Muscle of arm (tissue), 12 donors: Measurements from ENCODE around the gene ZNF223. TPM values are rescaled to one million over a fixed set of nuclear protein-coding genes. Genes with fewer than 3 reads are reported as not detected.

ENCODE experiments used
- DNase-seq: peaks from one replicate; pipeline ENCODE4 v3.0.0-alpha.2; 2013
- polyA plus RNA-seq, 12 donors: library from polyadenylated mRNA; unstranded; fragments of 120-200 nt; gene quantifications; one replicate each; pipeline ENCODE4 v1.2.1, GENCODE V29; 2013; ENCODE audit not compliant: insufficient read length in 12 of 12

The ZNF223 gene
- polyA plus RNA-seq, 12 donors: 3.6 to 8.9 (median 5.6) TPM; not detected in 2

- DNase-seq: no peak
Observed at GRCh38 chr19:44066305-44066704, 14.5 kb downstream of the ZNF223 start.

- no peak for DNase-seq
Observed at GRCh38 chr19:44069415-44069814, 17.6 kb downstream of the ZNF223 start.

- peak; percentile 95 for DNase-seq
Observed at GRCh38 chr19:44071824-44072542, 20.1 kb downstream of the ZNF223 start, which contains the start of gene ZNF284. Gene ZNF284, plus strand, starts transcription at chr19:44072159. Its CDS starts 4,231 bp downstream, at chr19:44076390.

GRCh38 chr19:44072543-44073401, 20.9 kb downstream of the ZNF223 start:
- no peak for DNase-seq

GRCh38 chr19:44076325-44076724, 24.5 kb downstream of the ZNF223 start:
- no peak for DNase-seq

GRCh38 chr19:44092108-44092507, 40.3 kb downstream of the ZNF223 start:
- no peak for DNase-seq

- peak; percentile 94 for DNase-seq
Observed at GRCh38 chr19:44093931-44094765, 42.3 kb downstream of the ZNF223 start, which contains the start of gene ZNF224. Gene ZNF224, plus strand, starts transcription at chr19:44094361. Its CDS starts 3,513 bp downstream, at chr19:44097874.

- DNase-seq: no peak
Observed at GRCh38 chr19:44107751-44108150, 55.9 kb downstream of the ZNF223 start.

GRCh38 chr19:44109458-44109857, 57.6 kb downstream of the ZNF223 start:
- no peak for DNase-seq

- no peak for DNase-seq
Observed at GRCh38 chr19:44111910-44112463, 60.2 kb downstream of the ZNF223 start.

- DNase-seq: no peak
Observed at GRCh38 chr19:44112802-44113137, 60.9 kb downstream of the ZNF223 start.

GRCh38 chr19:44113138-44113783, 61.4 kb downstream of the ZNF223 start, which contains the start of gene ZNF225:
Gene ZNF225, plus strand, starts transcription at chr19:44113399. Its CDS starts 2,429 bp downstream, at chr19:44115828.
- peak; percentile 99 for DNase-seq

GRCh38 chr19:44113784-44114390, 62.1 kb downstream of the ZNF223 start:
- no peak for DNase-seq

Other genes starting within 250 kb of the ZNF223 start
- 1 to 10 TPM in 2 of 12 donors, under 1 TPM in 8, not detected in 2; 0.34 to 1.6 (median 0.60) TPM for gene LYPD5, start 249.6 kb upstream of the ZNF223 start, polyA plus RNA-seq
- 10 to 100 TPM in 7 of 12 donors, 1 to 10 TPM in 4, not detected in 1; 5.6 to 18.5 (median 11.6) TPM for gene ZNF283, start 224.7 kb upstream of the ZNF223 start, polyA plus RNA-seq
- gene ZNF404, start 168.1 kb upstream of the ZNF223 start, polyA plus RNA-seq: 10 to 100 TPM in 3 of 12 donors, 1 to 10 TPM in 7, not detected in 2; 6.7 to 17.7 (median 8.5) TPM
- 10 to 100 TPM in 10 of 12 donors, 1 to 10 TPM in 1, not detected in 1; 3.6 to 20.3 (median 15.1) TPM for gene ZNF45, start 116.8 kb upstream of the ZNF223 start, polyA plus RNA-seq
- gene ZNF221, start 100.8 kb upstream of the ZNF223 start, polyA plus RNA-seq: 1 to 10 TPM in 10 of 12 donors, not detected in 2; 2.3 to 4.7 (median 3.7) TPM
- gene ZNF155, start 67.8 kb upstream of the ZNF223 start, polyA plus RNA-seq: 10 to 100 TPM in 2 of 12 donors, 1 to 10 TPM in 9, not detected in 1; 6.4 to 22.9 (median 8.9) TPM
- gene ZNF230, start 49.1 kb upstream of the ZNF223 start, polyA plus RNA-seq: 1 to 10 TPM in 11 of 12 donors, not detected in 1; 2.1 to 5.3 (median 3.5) TPM
- gene ZNF222, start 26.7 kb upstream of the ZNF223 start, polyA plus RNA-seq: 1 to 10 TPM in 10 of 12 donors, not detected in 2; 4.4 to 7.6 (median 6.1) TPM
- gene ZNF284, start 20.1 kb downstream of the ZNF223 start, polyA plus RNA-seq: 1 to 10 TPM in 11 of 12 donors, not detected in 1; 2.1 to 7.0 (median 3.3) TPM
- 10 to 100 TPM in 11 of 12 donors, not detected in 1; 11.1 to 32.4 (median 16.9) TPM for gene ZNF224, start 42.3 kb downstream of the ZNF223 start, polyA plus RNA-seq
- gene ZNF225, start 61.4 kb downstream of the ZNF223 start, polyA plus RNA-seq: 1 to 10 TPM in 11 of 12 donors, not detected in 1; 4.4 to 7.8 (median 5.8) TPM
- 10 to 100 TPM in 6 of 12 donors, 1 to 10 TPM in 5, not detected in 1; 7.3 to 15.9 (median 10.2) TPM for gene ZNF234, start 89.5 kb downstream of the ZNF223 start, polyA plus RNA-seq
- gene ZNF226, start 113.1 kb downstream of the ZNF223 start, polyA plus RNA-seq: 10 to 100 TPM in 10 of 12 donors, 1 to 10 TPM in 1, not detected in 1; 4.8 to 21.5 (median 14.3) TPM
- gene ZNF227, start 160.5 kb downstream of the ZNF223 start, polyA plus RNA-seq: 10 to 100 TPM in 11 of 12 donors, not detected in 1; 13.8 to 18.0 (median 15.4) TPM
- 10 to 100 TPM in 1 of 12 donors, 1 to 10 TPM in 10, not detected in 1; 2.3 to 14.5 (median 3.2) TPM for gene ZNF233, start 207.8 kb downstream of the ZNF223 start, polyA plus RNA-seq